Activated CD8-positive, alpha-beta T cell treated with anti-CD3 and anti-CD28 coated beads, Interleukin-2, amount 10 ng/mL, durations not matched to agents 7 days and 5 days (primary cell): ENCODE results near the gene PCDH9. TPM values are rescaled to one million over a fixed set of nuclear protein-coding genes. Genes with fewer than 3 reads are reported as not detected.

Experiments used
- ATAC-seq: fragments of 150-1000 bp; cut with Tn5 transposase; one replicate; pipeline ENCODE4 v1.10.0; 2021; ENCODE audit warnings: moderate library complexity
- CTCF ChIA-PET: fragments of 350-600 bp; sonication (Branson Sonifier 250); formaldehyde crosslinking; loops from one replicate; lab custom pipeline; 2021; ENCODE audit warnings: antibody characterized with exemption; lab: Charles Lee
- POLR2A ChIA-PET: fragments of 350-600 bp; sonication (Branson Sonifier 250); formaldehyde crosslinking; loops from one replicate; lab custom pipeline; 2021; ENCODE audit warnings: antibody characterized with exemption; lab: Charles Lee
- DNase-seq: peaks from one replicate; pipeline ENCODE4 v3.0.0-alpha.2; 2020
- H3K27ac Mint-ChIP-seq: one replicate; pipeline ENCODE4 v1.8.0; 2021; ENCODE audit warnings: mild to moderate bottlenecking, mixed read lengths
- H3K27me3 Mint-ChIP-seq: one replicate; pipeline ENCODE4 v1.8.0; 2021; ENCODE audit warnings: low read depth, mixed read lengths
- H3K36me3 Mint-ChIP-seq: one replicate; pipeline ENCODE4 v1.8.0; 2021; ENCODE audit warnings: low read depth, mixed read lengths
- H3K4me1 Mint-ChIP-seq: one replicate; pipeline ENCODE4 v1.8.0; 2021; ENCODE audit warnings: low read depth, mixed read lengths
- H3K4me3 Mint-ChIP-seq: one replicate; pipeline ENCODE4 v1.8.0; 2021; ENCODE audit warnings: mild to moderate bottlenecking, mixed read lengths
- H3K9me3 Mint-ChIP-seq: one replicate; pipeline ENCODE4 v1.8.0; 2022; ENCODE audit warnings: mixed read lengths; ENCODE audit not compliant: insufficient read depth
- total RNA-seq, 2 experiments: library from RNA; stranded (reverse); gene quantifications; one replicate each; pipeline ENCODE4 v1.2.3, GENCODE V29; 2021

The PCDH9 gene
- total RNA-seq, 2 experiments from 2014 or later: 0.08 to 0.13 TPM

- ATAC-seq: no peak
- POLR2A ChIA-PET: no interaction called here
- CTCF ChIA-PET: no interaction called here
- no peak overlapping the region for H3K27ac Mint-ChIP-seq
- no peak for DNase-seq
- H3K4me3 Mint-ChIP-seq: no peak overlapping the region
- H3K4me1 Mint-ChIP-seq: no peaks in the 10 kb centered on the region
- no peaks in the 10 kb centered on the region for H3K36me3 Mint-ChIP-seq
- no peaks in the 10 kb centered on the region for H3K27me3 Mint-ChIP-seq
- H3K9me3 Mint-ChIP-seq: peaks cover 8% of the 10 kb centered on the region
Measured at GRCh38 chr13:66551128-66551527, 679.0 kb downstream of the PCDH9 start.

- Mint-ChIP-seq H3K27me3 (no peaks in the 10 kb centered on the region), H3K27ac (no peak overlapping the region), H3K4me1 (no peaks in the 10 kb centered on the region), H3K36me3 (no peaks in the 10 kb centered on the region), H3K4me3 (no peak overlapping the region), H3K9me3 (peaks cover 8% of the 10 kb centered on the region)
- ATAC-seq (no peak), DNase-seq (no peak)
- CTCF ChIA-PET: no interaction called here
- POLR2A ChIA-PET: no interaction called here
Measured at GRCh38 chr13:66547685-66548084, 682.5 kb downstream of the PCDH9 start.

- Mint-ChIP-seq H3K27ac (no peak overlapping the region), H3K4me1 (no peaks in the 10 kb centered on the region), H3K9me3 (no peaks in the 10 kb centered on the region), H3K27me3 (no peaks in the 10 kb centered on the region), H3K4me3 (no peak overlapping the region), H3K36me3 (no peaks in the 10 kb centered on the region)
- ATAC-seq (no peak), DNase-seq (no peak)
- ChIA-PET POLR2A (no interaction called here), CTCF (no interaction called here)
Measured at GRCh38 chr13:66546534-66547379, 683.4 kb downstream of the PCDH9 start.

GRCh38 chr13:66543780-66544179, 686.4 kb downstream of the PCDH9 start:
- Mint-ChIP-seq H3K4me3 (no peak overlapping the region), H3K9me3 (no peaks in the 10 kb centered on the region), H3K27me3 (no peaks in the 10 kb centered on the region), H3K36me3 (no peaks in the 10 kb centered on the region), H3K27ac (no peak overlapping the region), H3K4me1 (no peaks in the 10 kb centered on the region)
- ChIA-PET POLR2A (no interaction called here), CTCF (no interaction called here)
- ATAC-seq (no peak), DNase-seq (no peak)

DNA sequence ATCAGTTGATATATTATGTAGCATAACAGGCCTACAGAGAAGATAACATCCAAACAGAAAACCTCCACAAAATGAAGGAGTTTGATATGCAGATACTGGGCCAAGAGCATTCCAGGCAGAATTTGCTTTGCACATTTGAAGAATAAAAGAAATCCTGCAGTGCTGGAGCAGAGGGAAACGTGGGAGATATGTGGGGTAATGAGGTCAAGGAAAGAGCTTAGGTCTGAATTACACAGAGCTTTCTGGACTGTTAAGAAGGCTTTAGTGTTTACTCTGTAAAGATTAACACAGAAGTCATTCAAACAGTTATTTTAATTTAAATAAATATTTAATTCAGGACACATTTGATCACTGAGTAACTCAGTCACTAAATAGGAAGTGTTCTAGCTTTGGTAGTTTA, 692.7 kb downstream of the PCDH9 start:
- CTCF ChIA-PET: no interaction called here
- Mint-ChIP-seq H3K9me3 (no peaks in the 10 kb centered on the region), H3K4me1 (no peaks in the 10 kb centered on the region), H3K36me3 (no peaks in the 10 kb centered on the region), H3K27me3 (no peaks in the 10 kb centered on the region), H3K4me3 (no peak overlapping the region), H3K27ac (no peak overlapping the region)
- POLR2A ChIA-PET: no interaction called here
- no peak for ATAC-seq
- DNase-seq: no peak

DNA sequence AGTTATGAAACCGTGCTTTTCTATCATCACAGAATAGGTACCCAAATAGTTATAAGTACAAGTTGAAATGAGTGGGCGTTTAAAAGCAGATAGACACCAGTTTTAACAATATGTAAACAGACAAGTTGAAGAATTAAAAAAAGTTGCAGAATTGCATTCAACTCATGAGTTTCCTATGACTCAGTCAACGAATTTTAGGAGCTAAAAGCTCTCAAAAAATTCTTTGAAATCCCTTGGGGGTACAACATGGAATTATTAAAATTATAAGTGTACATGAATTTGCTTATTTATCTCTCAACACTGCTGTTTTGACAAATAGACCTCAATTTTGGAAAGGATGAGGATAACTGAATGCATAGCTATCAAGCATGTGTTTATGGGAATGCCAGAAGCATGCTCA, 693.4 kb downstream of the PCDH9 start:
- ChIA-PET CTCF (no interaction called here), POLR2A (no interaction called here)
- H3K9me3 Mint-ChIP-seq: no peaks in the 10 kb centered on the region
- DNase-seq (no peak), ATAC-seq (no peak)
- no peak overlapping the region for H3K4me3 Mint-ChIP-seq
- no peaks in the 10 kb centered on the region for H3K4me1 Mint-ChIP-seq
- H3K27ac Mint-ChIP-seq: no peak overlapping the region
- no peaks in the 10 kb centered on the region for H3K36me3 Mint-ChIP-seq
- no peaks in the 10 kb centered on the region for H3K27me3 Mint-ChIP-seq

GRCh38 chr13:66534561-66534960, 695.6 kb downstream of the PCDH9 start:
- ChIA-PET POLR2A (no interaction called here), CTCF (no interaction called here)
- Mint-ChIP-seq H3K36me3 (no peaks in the 10 kb centered on the region), H3K27ac (no peak overlapping the region), H3K4me1 (no peaks in the 10 kb centered on the region), H3K27me3 (no peaks in the 10 kb centered on the region), H3K9me3 (no peaks in the 10 kb centered on the region), H3K4me3 (no peak overlapping the region)
- DNase-seq: no peak
- no peak for ATAC-seq

DNA sequence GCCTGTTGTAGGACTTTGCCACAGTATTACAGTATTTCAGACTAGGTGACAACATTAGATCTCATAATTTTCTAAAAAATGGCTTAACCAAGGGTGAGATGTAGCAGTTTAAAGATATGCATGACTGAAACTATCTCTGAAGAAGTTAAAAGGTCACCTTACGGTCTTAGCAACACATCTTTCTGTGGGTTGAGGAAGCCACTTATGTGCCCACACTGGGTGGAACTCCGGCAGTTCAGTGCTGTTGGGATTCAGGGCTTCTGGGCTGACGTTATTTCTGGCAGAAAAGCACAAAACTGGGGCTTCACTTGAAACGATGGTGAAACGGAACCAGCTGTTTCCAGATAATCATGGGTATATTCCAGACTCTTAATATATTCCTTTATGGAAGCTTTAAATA, 697.3 kb downstream of the PCDH9 start:
- no peaks in the 10 kb centered on the region for H3K9me3 Mint-ChIP-seq
- CTCF ChIA-PET: no interaction called here
- no peaks in the 10 kb centered on the region for H3K27me3 Mint-ChIP-seq
- no peaks in the 10 kb centered on the region for H3K36me3 Mint-ChIP-seq
- ATAC-seq: no peak
- no peak overlapping the region for H3K27ac Mint-ChIP-seq
- no peak overlapping the region for H3K4me3 Mint-ChIP-seq
- DNase-seq: no peak
- no peaks in the 10 kb centered on the region for H3K4me1 Mint-ChIP-seq
- POLR2A ChIA-PET: no interaction called here

DNA sequence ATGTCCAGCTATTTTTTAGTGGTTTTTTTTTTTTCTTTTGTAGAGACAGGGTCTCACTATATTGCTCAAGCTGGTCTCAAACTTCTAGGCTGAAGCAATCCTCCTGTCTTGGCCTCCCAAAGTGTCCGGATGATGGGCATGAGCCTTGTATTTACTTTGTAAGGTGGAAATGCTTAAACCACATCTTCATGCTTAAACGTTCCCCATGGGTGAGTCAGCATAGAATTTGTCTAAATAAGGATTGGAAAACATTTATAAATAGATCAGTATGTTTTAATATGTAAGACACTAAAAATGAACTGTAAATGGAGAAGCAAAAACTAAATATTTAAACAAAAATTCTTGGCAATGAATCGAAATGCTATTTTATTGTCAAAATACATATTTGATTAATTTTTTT, 698.0 kb downstream of the PCDH9 start:
- Mint-ChIP-seq H3K27ac (no peak overlapping the region), H3K36me3 (no peaks in the 10 kb centered on the region), H3K4me3 (no peak overlapping the region), H3K27me3 (no peaks in the 10 kb centered on the region), H3K9me3 (no peaks in the 10 kb centered on the region), H3K4me1 (no peaks in the 10 kb centered on the region)
- ChIA-PET CTCF (no interaction called here), POLR2A (no interaction called here)
- DNase-seq (no peak), ATAC-seq (no peak)

DNA sequence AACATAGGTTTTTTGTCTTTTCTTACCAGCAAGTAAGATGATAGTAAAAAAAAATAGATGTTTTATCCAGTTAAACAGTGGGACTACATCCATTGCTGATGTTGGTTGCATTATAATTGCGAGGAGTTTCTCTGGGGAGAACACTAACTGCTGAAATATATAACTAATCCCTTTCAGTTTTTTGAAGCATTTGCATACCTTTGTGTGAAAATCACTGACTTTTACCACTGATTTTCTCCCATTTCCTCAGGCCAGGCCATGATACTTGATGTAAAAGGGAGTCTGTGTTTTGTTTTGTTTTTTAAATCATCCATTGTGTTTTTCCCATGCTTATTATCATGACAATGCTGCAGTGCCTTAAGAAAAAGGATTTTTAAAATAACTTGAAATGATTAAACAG, 699.5 kb downstream of the PCDH9 start:
- ChIA-PET CTCF (no interaction called here), POLR2A (no interaction called here)
- no peak for DNase-seq
- no peaks in the 10 kb centered on the region for H3K9me3 Mint-ChIP-seq
- H3K36me3 Mint-ChIP-seq: no peaks in the 10 kb centered on the region
- H3K4me3 Mint-ChIP-seq: no peak overlapping the region
- H3K27ac Mint-ChIP-seq: no peak overlapping the region
- no peak for ATAC-seq
- H3K4me1 Mint-ChIP-seq: no peaks in the 10 kb centered on the region
- H3K27me3 Mint-ChIP-seq: no peaks in the 10 kb centered on the region

DNA sequence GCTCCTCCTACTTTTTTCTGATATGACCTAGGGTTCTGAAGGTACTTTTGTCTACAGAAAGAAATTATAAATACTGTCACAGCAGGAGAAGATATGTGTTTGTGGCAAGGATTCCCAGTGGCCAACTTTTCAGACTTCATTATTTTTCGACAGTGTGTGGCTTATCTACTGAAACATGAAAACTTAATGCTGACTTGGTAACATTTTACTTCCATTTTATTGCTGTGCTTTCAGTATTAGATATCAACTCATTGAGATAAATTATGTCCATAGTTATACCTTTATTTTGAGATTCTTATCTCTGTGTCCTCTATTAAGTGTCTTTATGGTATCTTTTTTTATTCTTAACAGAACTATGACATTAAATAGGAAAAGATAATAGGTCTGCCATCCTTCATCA, 700.0 kb downstream of the PCDH9 start:
- Mint-ChIP-seq H3K4me1 (no peaks in the 10 kb centered on the region), H3K9me3 (no peaks in the 10 kb centered on the region), H3K27ac (no peak overlapping the region), H3K36me3 (no peaks in the 10 kb centered on the region), H3K4me3 (no peak overlapping the region), H3K27me3 (no peaks in the 10 kb centered on the region)
- ChIA-PET CTCF (no interaction called here), POLR2A (no interaction called here)
- ATAC-seq: no peak
- no peak for DNase-seq

GRCh38 chr13:66528944-66529576, 701.1 kb downstream of the PCDH9 start:
- ChIA-PET POLR2A (no interaction called here), CTCF (no interaction called here)
- no peak overlapping the region for H3K4me3 Mint-ChIP-seq
- H3K27ac Mint-ChIP-seq: no peak overlapping the region
- H3K4me1 Mint-ChIP-seq: no peaks in the 10 kb centered on the region
- no peak for DNase-seq
- H3K9me3 Mint-ChIP-seq: no peaks in the 10 kb centered on the region
- H3K36me3 Mint-ChIP-seq: no peaks in the 10 kb centered on the region
- no peak for ATAC-seq
- H3K27me3 Mint-ChIP-seq: no peaks in the 10 kb centered on the region
